Uterus (tissue), 2 donors: ENCODE measurements around the gene ZBTB12.

ENCODE experiments used
- CTCF ChIP-seq, 4 experiments: fragments of 200-600 bp in 2 of 4; fragments of 450-650 bp in 2 of 4; sonication (generic) in 2 of 4; IDR thresholded peaks; one replicate each; pipeline ENCODE4 v1.5.1; 2016 to 2019; ENCODE audit warnings: antibody characterized with exemption in 4 of 4, mild to moderate bottlenecking in 2 of 4, moderate library complexity in 1 of 4
- POLR2A ChIP-seq, 2 donors: fragments of 450-650 bp; IDR thresholded peaks; one replicate each; pipeline ENCODE4 v1.6.1; 2016; ENCODE audit warnings: antibody characterized with exemption in 2 of 2, mild to moderate bottlenecking in 1 of 2, moderate library complexity in 1 of 2

- peak; percentile 97 to 98 for TF ChIP-seq POLR2A (IDR thresholded peaks at IDR 0.05)
- TF ChIP-seq CTCF (IDR thresholded peaks at IDR 0.05), result peak in 2 of 4 experiments; percentile 2 to 17
Measured at GRCh38 chr6:31862344-31863235, 39.3 kb downstream of the ZBTB12 start, which contains the start of gene NEU1.
